Posterior vena cava (tissue), 2 donors: ENCODE measurements around the gene BSG. TPM values are rescaled to one million over a fixed set of nuclear protein-coding genes. Genes with fewer than 3 reads are reported as not detected.
"Not testable (repeated sequence)": the region's sequence is repeated elsewhere in the genome, so short reads cannot be mapped to it uniquely, and the experiment has no call there.

ENCODE experiments used
- DNase-seq: peaks from one replicate; pipeline ENCODE4 v3.0.0-alpha.2; 2020; ENCODE audit warnings: low spot score
- intact Hi-C, 2 donors: fragments of 100-400 bp; cut with DNase I; formaldehyde crosslinking; loops; one replicate each; pipeline versions ENCODE4 v1.14.1 to v1.14.2; 2022 to 2023
- total RNA-seq, 2 donors: library from RNA; stranded (reverse); fragmentation: NEBNext Ultra II Directional; extraction: Animal tissue kit (Norgen Biotek cat#: 25700); gene quantifications; one replicate each; pipeline ENCODE4 v1.2.1, GENCODE V29; 2021
- donor health status: DM: yes; HTN: yes; CAD: no.
- donor health status: DM: yes; HTN: yes; CAD: no.

Gene BSG
- total RNA-seq, 2 donors from 2014 or later, result 288 to 300 TPM

- DNase-seq, result no peak
- intact Hi-C loops, result no loop called here
Observed at GRCh38 chr19:625257-625656, 52.9 kb downstream of the BSG start.

GRCh38 chr19:626566-626965 lies 54.2 kb downstream of the BSG start:
- DNase-seq, intact Hi-C loops: not testable (repeated sequence)

- intact Hi-C loops, result no loop called here
- DNase-seq, result no peak
Observed at GRCh38 chr19:628168-628567, 55.8 kb downstream of the BSG start.

- intact Hi-C loops, DNase-seq: not testable (repeated sequence)
Observed at GRCh38 chr19:629515-629914, 57.1 kb downstream of the BSG start.

- intact Hi-C loops, result loop anchor here in 1 of 2 donors (10.0 kb wide), 1 partner anchor 55 kb away; the partner anchor contains the start of gene BSG
- no peak for DNase-seq
Observed at GRCh38 chr19:629961-630714, 57.7 kb downstream of the BSG start.

DNA sequence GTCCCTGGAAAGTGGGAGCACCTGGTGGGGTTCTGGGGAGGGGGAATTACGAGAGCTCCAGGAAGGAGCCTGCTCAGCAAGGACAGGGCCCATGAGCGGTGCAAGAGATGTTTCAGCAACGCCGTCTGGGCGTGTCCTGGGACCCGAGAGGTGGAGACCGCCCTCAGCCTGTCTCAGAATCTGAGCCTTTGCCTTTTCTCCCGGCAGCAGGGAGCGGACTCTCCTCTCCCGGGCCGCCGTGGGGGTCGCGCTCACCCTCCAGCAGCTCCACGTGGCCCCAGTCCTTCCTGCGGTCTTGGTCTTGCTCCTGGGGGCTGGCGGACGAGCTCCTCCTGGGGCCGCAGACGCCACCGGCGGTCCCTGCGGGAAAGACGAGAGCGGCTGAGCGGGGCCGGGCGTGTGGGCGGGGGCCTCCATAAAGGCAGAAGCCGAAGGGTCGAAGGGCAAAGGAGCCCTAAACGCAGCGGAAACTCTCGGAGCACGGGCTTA lies 60.2 kb downstream of the BSG start:
- intact Hi-C loops, result loop anchor here in 1 of 2 donors (10.0 kb wide), 1 partner anchor 58 kb away; the partner anchor contains the start of gene BSG

More for the DNA sequence above, 60.2 kb downstream of the BSG start:
- DNase-seq, result no peak

Other genes with a start within 250 kb of the BSG start
- 10 to 100 TPM; 18.8 to 25.3 TPM for gene MIER2, start 227.8 kb upstream of the BSG start, total RNA-seq
- gene C2CD4C, start 163.4 kb upstream of the BSG start, total RNA-seq, result 1 to 10 TPM; 1.1 to 2.9 TPM
- 10 to 100 TPM; 21.0 to 21.9 TPM for gene SHC2, start 111.6 kb upstream of the BSG start, total RNA-seq
- gene MADCAM1, start 76.1 kb upstream of the BSG start, total RNA-seq, result under 1 TPM in 1 of 2 donors, not detected in 1; 0.42 TPM
- gene TPGS1, start 65.1 kb upstream of the BSG start, total RNA-seq, result 10 to 100 TPM; 21.0 to 21.2 TPM
- 10 to 100 TPM; 41.1 to 45.8 TPM for gene CDC34, start 40.8 kb upstream of the BSG start, total RNA-seq
- gene GZMM, start 28.5 kb upstream of the BSG start, total RNA-seq, result under 1 TPM; 0.74 to 0.76 TPM
- gene HCN2, start 17.3 kb downstream of the BSG start, total RNA-seq, result under 1 TPM; 0.10 to 0.37 TPM
- gene POLRMT, start 60.9 kb downstream of the BSG start, total RNA-seq, result 10 to 100 TPM; 25.6 to 30.7 TPM
- gene FGF22, start 67.3 kb downstream of the BSG start, total RNA-seq, result under 1 TPM in 1 of 2 donors, not detected in 1; 0.37 TPM
- 10 to 100 TPM; 24.5 to 27.1 TPM for gene RNF126, start 90.6 kb downstream of the BSG start, total RNA-seq
- gene FSTL3, start 103.8 kb downstream of the BSG start, total RNA-seq, result 100 to 1,000 TPM; 234 to 270 TPM
- gene PRSS57, start 122.9 kb downstream of the BSG start, total RNA-seq, result not detected
- 100 to 1,000 TPM in 1 of 2 donors, 10 to 100 TPM in 1; 89.6 to 128 TPM for gene PALM, start 136.3 kb downstream of the BSG start, total RNA-seq
- gene MISP, start 178.5 kb downstream of the BSG start, total RNA-seq, result under 1 TPM in 1 of 2 donors, not detected in 1; 0.14 TPM
- 100 to 1,000 TPM; 151 to 168 TPM for gene PTBP1, start 224.9 kb downstream of the BSG start, total RNA-seq
- gene PLPPR3, start 249.4 kb downstream of the BSG start, total RNA-seq, result not detected